ENCODE results near the gene RLBP1. TPM values are rescaled to one million over a fixed set of nuclear protein-coding genes. Genes with fewer than 3 reads are reported as not detected.

RLBP1 gene
- total RNA-seq, 4 donors from 2014 or later, result not detected

DNA sequence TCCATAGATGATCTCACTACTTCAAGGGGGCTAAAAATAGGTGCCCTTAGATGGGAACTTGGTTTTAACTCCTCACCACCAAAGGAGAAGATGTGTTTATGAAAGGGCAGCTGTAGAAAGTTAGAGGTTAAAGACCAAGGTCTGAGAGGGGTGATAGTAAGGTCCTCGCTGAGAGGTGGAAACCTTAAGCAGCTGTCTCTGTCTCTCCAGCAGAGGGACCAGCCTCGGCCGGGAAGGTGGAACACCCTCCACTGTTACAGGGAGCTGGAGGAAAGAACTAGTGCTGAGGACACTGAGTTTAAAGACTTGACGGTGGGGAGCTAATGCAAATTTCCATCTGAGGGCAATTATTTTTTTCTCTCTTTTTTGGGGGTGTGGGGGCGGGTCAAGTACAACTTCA lies 8.9 kb upstream of the RLBP1 start:
- Histone ChIP-seq H3K36me3 (no peaks in the 10 kb centered on the region), H3K4me1 (no peaks in the 10 kb centered on the region), H3K27ac (no peak overlapping the region), H3K27me3 (no peaks in the 10 kb centered on the region), H3K9me3 (no peaks in the 10 kb centered on the region), H3K4me3 (no peak overlapping the region)
- intact Hi-C loops (cut with DNase I; ENCODE audit: low total_unique reads) (no loop called here), in situ Hi-C loops (cut with MboI; ENCODE audit: low sequenced_read_pairs in 4 of 4) (no loop called here)
- ATAC-seq (no peak), DNase-seq (no peak)
- TF ChIP-seq, protein P1, sequence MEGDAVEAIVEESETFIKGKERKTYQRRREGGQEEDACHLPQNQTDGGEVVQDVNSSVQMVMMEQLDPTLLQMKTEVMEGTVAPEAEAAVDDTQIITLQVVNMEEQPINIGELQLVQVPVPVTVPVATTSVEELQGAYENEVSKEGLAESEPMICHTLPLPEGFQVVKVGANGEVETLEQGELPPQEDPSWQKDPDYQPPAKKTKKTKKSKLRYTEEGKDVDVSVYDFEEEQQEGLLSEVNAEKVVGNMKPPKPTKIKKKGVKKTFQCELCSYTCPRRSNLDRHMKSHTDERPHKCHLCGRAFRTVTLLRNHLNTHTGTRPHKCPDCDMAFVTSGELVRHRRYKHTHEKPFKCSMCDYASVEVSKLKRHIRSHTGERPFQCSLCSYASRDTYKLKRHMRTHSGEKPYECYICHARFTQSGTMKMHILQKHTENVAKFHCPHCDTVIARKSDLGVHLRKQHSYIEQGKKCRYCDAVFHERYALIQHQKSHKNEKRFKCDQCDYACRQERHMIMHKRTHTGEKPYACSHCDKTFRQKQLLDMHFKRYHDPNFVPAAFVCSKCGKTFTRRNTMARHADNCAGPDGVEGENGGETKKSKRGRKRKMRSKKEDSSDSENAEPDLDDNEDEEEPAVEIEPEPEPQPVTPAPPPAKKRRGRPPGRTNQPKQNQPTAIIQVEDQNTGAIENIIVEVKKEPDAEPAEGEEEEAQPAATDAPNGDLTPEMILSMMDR (IDR thresholded peaks at IDR 0.05 in 4 of 5, conservative IDR thresholded peaks at IDR 0.05 in 1 of 5), result no peak
- TF ChIP-seq POLR2A (IDR thresholded peaks at IDR 0.05), result no peak

DNA sequence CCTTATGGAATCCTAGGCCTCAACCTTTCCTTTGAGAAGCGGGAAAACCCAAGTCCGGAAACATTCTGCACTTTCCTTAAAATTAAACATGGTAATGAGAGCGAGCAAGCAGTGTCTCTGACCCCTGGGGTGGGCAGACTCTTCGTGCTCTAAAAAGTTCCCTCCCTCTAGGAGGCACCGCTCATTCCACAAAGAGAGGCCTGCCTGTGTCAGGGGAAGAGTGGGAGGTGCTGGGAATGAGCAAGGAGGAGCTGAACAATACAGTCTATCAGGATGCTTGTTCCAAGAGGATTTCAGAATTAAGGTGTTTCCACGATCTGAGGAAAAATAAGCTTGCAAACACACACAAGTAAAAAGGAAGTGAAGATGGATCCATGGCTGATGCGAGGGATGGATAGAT lies 6.0 kb upstream of the RLBP1 start:
- in situ Hi-C loops (cut with MboI; ENCODE audit: low sequenced_read_pairs in 4 of 4), result no loop called here
- H3K4me1 ChIP-seq, result no peaks in the 10 kb centered on the region
- H3K36me3 ChIP-seq, result no peaks in the 10 kb centered on the region
- DNase-seq, result no peak
- H3K4me3 ChIP-seq, result no peak overlapping the region
- H3K27ac ChIP-seq, result no peak overlapping the region
- no peak for TF ChIP-seq POLR2A (IDR thresholded peaks at IDR 0.05)
- TF ChIP-seq, protein P1 (IDR thresholded peaks at IDR 0.05 in 4 of 5, conservative IDR thresholded peaks at IDR 0.05 in 1 of 5), result no peak
- no peaks in the 10 kb centered on the region for H3K27me3 ChIP-seq
- intact Hi-C loops (cut with DNase I; ENCODE audit: low total_unique reads), result no loop called here
- ATAC-seq, result no peak
- H3K9me3 ChIP-seq, result no peaks in the 10 kb centered on the region

- TF ChIP-seq POLR2A (IDR thresholded peaks at IDR 0.05), result no peak
- TF ChIP-seq, protein P1 (IDR thresholded peaks at IDR 0.05 in 4 of 5, conservative IDR thresholded peaks at IDR 0.05 in 1 of 5), result no peak
These were observed 5.2 kb upstream of the RLBP1 start for GRCh38 chr15:89226359-89227221.

GRCh38 chr15:89225588-89225987 lies 4.2 kb upstream of the RLBP1 start:
- DNase-seq (no peak), ATAC-seq (no peak)
- intact Hi-C loops (cut with DNase I; ENCODE audit: low total_unique reads) (no loop called here), in situ Hi-C loops (cut with MboI; ENCODE audit: low sequenced_read_pairs in 4 of 4) (no loop called here)
- Histone ChIP-seq H3K27me3 (no peaks in the 10 kb centered on the region), H3K36me3 (no peaks in the 10 kb centered on the region), H3K27ac (no peak overlapping the region), H3K4me1 (no peaks in the 10 kb centered on the region), H3K9me3 (no peaks in the 10 kb centered on the region), H3K4me3 (no peak overlapping the region)
- TF ChIP-seq, protein P1 (IDR thresholded peaks at IDR 0.05 in 4 of 5, conservative IDR thresholded peaks at IDR 0.05 in 1 of 5), result no peak
- no peak for TF ChIP-seq POLR2A (IDR thresholded peaks at IDR 0.05)

More at GRCh38 chr15:89226359-89227221, 5.2 kb upstream of the RLBP1 start:
- Histone ChIP-seq H3K4me1 (no peaks in the 10 kb centered on the region), H3K9me3 (no peaks in the 10 kb centered on the region), H3K36me3 (no peaks in the 10 kb centered on the region), H3K27ac (no peak overlapping the region), H3K27me3 (no peaks in the 10 kb centered on the region), H3K4me3 (no peak overlapping the region)
- intact Hi-C loops (cut with DNase I; ENCODE audit: low total_unique reads), result no loop called here
- no peak for DNase-seq
- ATAC-seq, result no peak
- in situ Hi-C loops (cut with MboI; ENCODE audit: low sequenced_read_pairs in 4 of 4), result no loop called here

Data from gastrocnemius medialis (tissue), 4 donors.